ENCODE data around the gene APBA1.

DNA sequence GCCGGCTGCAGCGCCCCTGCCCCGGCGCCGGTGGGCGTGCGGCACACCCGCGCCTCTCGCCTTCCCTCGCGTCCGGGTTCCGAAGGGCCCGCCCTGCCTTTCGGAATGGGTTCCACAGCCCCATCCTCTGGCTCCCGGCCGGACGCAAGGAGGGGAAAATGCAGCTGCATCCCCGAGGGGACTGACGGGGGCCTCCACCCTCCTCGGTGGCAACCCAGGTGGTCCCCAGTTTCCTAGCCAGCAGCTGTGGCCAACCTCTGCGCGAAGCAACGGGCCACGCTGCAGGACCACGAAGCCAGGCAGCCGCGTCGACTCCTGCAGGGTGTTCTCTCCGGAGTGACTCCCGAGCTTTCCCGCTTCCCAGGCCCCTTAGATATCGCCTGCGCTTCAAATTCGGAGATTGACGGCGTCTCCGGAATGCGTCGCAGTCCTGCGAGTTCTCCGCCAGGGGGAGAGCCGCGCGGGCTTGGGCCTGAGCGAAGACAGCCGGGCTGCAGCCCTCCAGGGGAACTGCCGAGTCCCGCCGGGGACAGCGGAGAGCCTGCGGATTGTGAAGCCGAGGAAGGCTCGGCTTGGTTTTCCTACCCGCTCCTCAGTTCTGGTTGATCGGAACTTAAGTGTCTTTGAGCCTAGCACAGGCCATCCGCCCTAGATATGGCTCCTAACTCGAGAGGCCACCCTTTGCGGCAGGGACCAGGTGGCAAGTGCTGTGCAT is 582 bp upstream of the APBA1 start:
- TF ChIP-seq, protein P1, sequence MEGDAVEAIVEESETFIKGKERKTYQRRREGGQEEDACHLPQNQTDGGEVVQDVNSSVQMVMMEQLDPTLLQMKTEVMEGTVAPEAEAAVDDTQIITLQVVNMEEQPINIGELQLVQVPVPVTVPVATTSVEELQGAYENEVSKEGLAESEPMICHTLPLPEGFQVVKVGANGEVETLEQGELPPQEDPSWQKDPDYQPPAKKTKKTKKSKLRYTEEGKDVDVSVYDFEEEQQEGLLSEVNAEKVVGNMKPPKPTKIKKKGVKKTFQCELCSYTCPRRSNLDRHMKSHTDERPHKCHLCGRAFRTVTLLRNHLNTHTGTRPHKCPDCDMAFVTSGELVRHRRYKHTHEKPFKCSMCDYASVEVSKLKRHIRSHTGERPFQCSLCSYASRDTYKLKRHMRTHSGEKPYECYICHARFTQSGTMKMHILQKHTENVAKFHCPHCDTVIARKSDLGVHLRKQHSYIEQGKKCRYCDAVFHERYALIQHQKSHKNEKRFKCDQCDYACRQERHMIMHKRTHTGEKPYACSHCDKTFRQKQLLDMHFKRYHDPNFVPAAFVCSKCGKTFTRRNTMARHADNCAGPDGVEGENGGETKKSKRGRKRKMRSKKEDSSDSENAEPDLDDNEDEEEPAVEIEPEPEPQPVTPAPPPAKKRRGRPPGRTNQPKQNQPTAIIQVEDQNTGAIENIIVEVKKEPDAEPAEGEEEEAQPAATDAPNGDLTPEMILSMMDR (IDR thresholded peaks at IDR 0.05): peak; percentile 71 to 91 (median 88)
- peak in 1 of 2 donors; percentile 56 for TF ChIP-seq POLR2AphosphoS5 (IDR thresholded peaks at IDR 0.05)
- no peak for TF ChIP-seq POLR2A (IDR thresholded peaks at IDR 0.05; ENCODE audit: low read depth)

All from esophagus muscularis mucosa (tissue), 3 donors.